ENCODE results near the gene SH2B3. TPM values are rescaled to one million over a fixed set of nuclear protein-coding genes. Genes with fewer than 3 reads are reported as not detected.

The SH2B3 gene
- total and polyA plus RNA-seq, 9 donors, result 9.1 to 20.7 (median 15.7) TPM

- H3K27ac ChIP-seq (ENCODE audit: low read length), result no peak overlapping the region
- no peak overlapping the region for H3K4me3 ChIP-seq (ENCODE audit: low read length)
- no peaks in the 10 kb centered on the region for H3K4me1 ChIP-seq (ENCODE audit: control insufficient read depth, insufficient read depth, low read length)
- H3K27me3 ChIP-seq (ENCODE audit: control insufficient read depth, insufficient read depth, low read length), result no peaks in the 10 kb centered on the region
- peaks cover 26% of the 10 kb centered on the region for H3K36me3 ChIP-seq (ENCODE audit: control insufficient read depth, insufficient read depth, low read length)
- WGBS (ENCODE audit: insufficient coverage), result no CpG with 5 or more reads among the region's 4 CpGs
- DNase-seq, result no peak
- H3K9me3 ChIP-seq (replicated peaks; ENCODE audit: control insufficient read depth, low read depth, low read length), result no peaks in the 10 kb centered on the region
Measured at GRCh38 chr12:111494676-111495075, 89.0 kb downstream of the SH2B3 start.

Other genes with a start within 250 kb of the SH2B3 start
- 5.5 TPM for gene PHETA1, start 36.8 kb upstream of the SH2B3 start, total RNA-seq
- 10 to 100 TPM in 1 of 8 donors, 1 to 10 TPM in 7; 6.7 to 11.7 (median 8.7) TPM for gene PHETA1, start 36.8 kb upstream of the SH2B3 start, polyA plus RNA-seq (ENCODE audit: insufficient read depth in 1 of 8, insufficient read length in 8 of 8, low replicate concordance in 1 of 8)
- 32.3 TPM for gene ATXN2, start 193.4 kb downstream of the SH2B3 start, total RNA-seq
- gene ATXN2, start 193.4 kb downstream of the SH2B3 start, polyA plus RNA-seq (ENCODE audit: insufficient read depth in 1 of 8, insufficient read length in 8 of 8, low replicate concordance in 1 of 8), result 10 to 100 TPM; 40.3 to 60.2 (median 52.5) TPM